Fibroblast of the conjunctiva (primary cell): ENCODE measurements around the gene DPP7.

Experiments used
- DNase-seq: peaks from one replicate; pipeline ENCODE4 v3.0.0-alpha.2; 2010; ENCODE audit warnings: low read depth

DPP7 gene

GRCh38 chr9:137111788-137112563 is 2.6 kb downstream of the DPP7 start:
- no peak for DNase-seq

GRCh38 chr9:137110911-137111787 is 3.4 kb downstream of the DPP7 start:
- no peak for DNase-seq

- no peak for DNase-seq
Measured at GRCh38 chr9:137110147-137110910, 4.2 kb downstream of the DPP7 start.

GRCh38 chr9:137109250-137110146 is 5.0 kb downstream of the DPP7 start:
- DNase-seq: no peak

GRCh38 chr9:137108608-137109249 is 5.8 kb downstream of the DPP7 start:
- no peak for DNase-seq

- DNase-seq: no peak
Measured at GRCh38 chr9:137107982-137108381, 6.6 kb downstream of the DPP7 start.

- DNase-seq: no peak
Measured at GRCh38 chr9:137107312-137107921, 7.1 kb downstream of the DPP7 start.

- no peak for DNase-seq
Measured at GRCh38 chr9:137106662-137107250, 7.8 kb downstream of the DPP7 start.

- DNase-seq: no peak
Measured at GRCh38 chr9:137105814-137106661, 8.5 kb downstream of the DPP7 start.

- no peak for DNase-seq
Measured at GRCh38 chr9:137103206-137103999, 11.1 kb downstream of the DPP7 start.

- no peak for DNase-seq
Measured at GRCh38 chr9:137099231-137099630, 15.3 kb downstream of the DPP7 start.

GRCh38 chr9:137097761-137098462 is 16.6 kb downstream of the DPP7 start:
- DNase-seq: no peak

GRCh38 chr9:137096785-137097546 is 17.6 kb downstream of the DPP7 start:
- no peak for DNase-seq

- no peak for DNase-seq
Measured at GRCh38 chr9:137095664-137096517, 18.6 kb downstream of the DPP7 start.

- no peak for DNase-seq
Measured at GRCh38 chr9:137089232-137089947, 25.1 kb downstream of the DPP7 start.
